ENCODE measurements around the gene UCN2.
"Not testable (repeated sequence)": the region's sequence is repeated elsewhere in the genome, so short reads cannot be mapped to it uniquely, and the experiment has no call there.

Gene UCN2

GRCh38 chr3:48532977-48533337 lies 30.6 kb downstream of the UCN2 start:
- H3K27ac ChIP-seq, result no peak overlapping the region
- TF ChIP-seq, protein P1, sequence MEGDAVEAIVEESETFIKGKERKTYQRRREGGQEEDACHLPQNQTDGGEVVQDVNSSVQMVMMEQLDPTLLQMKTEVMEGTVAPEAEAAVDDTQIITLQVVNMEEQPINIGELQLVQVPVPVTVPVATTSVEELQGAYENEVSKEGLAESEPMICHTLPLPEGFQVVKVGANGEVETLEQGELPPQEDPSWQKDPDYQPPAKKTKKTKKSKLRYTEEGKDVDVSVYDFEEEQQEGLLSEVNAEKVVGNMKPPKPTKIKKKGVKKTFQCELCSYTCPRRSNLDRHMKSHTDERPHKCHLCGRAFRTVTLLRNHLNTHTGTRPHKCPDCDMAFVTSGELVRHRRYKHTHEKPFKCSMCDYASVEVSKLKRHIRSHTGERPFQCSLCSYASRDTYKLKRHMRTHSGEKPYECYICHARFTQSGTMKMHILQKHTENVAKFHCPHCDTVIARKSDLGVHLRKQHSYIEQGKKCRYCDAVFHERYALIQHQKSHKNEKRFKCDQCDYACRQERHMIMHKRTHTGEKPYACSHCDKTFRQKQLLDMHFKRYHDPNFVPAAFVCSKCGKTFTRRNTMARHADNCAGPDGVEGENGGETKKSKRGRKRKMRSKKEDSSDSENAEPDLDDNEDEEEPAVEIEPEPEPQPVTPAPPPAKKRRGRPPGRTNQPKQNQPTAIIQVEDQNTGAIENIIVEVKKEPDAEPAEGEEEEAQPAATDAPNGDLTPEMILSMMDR (conservative IDR thresholded peaks at IDR 0.05), result no peak

- TF ChIP-seq, protein P1 (conservative IDR thresholded peaks at IDR 0.05), result no peak
These were observed 31.2 kb downstream of the UCN2 start for GRCh38 chr3:48532271-48532976.

DNA sequence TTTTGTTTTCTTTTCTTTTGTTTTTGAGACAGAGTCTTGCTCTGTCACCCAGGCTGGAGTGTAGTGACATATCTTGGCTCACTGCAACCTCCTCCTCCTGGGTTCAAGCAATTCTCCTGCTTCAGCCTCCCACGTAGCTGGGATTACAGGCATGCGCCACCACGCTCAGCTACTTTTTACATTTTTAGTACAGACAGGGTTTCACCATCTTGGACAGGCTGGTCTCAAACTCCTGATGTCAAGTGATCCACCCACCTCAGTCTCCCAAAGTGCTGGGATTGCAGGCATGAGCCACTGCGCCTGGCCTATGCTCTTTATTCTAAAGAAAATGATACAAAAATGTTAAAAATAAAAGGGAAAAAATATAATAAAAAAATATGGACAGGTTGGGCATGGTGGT lies 32.9 kb downstream of the UCN2 start:
- H3K27ac ChIP-seq, result not testable (repeated sequence)

More at GRCh38 chr3:48532271-48532976, 31.2 kb downstream of the UCN2 start:
- no peak overlapping the region for H3K27ac ChIP-seq

- TF ChIP-seq, protein P1 (conservative IDR thresholded peaks at IDR 0.05), result no peak
These were observed 34.8 kb downstream of the UCN2 start for GRCh38 chr3:48528754-48529153.

DNA sequence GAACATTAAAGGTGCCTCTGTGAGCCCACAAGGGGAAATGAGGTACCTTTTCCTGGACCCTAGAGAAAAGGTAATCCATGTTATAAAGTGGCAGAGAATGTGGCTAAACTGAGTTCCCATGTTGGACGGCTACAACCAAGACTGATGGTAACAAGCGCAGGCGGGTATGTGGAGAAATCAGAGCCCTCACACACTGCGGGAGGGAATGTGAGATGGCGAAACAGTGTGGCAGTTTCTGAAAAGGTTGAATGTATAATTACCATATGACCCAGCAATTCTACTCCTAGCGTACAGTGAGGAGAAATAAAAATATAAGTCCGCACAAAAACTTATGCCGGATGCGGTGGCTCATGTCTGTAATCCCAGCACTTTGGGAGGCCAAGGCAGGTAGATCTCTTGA lies 35.5 kb downstream of the UCN2 start:
- TF ChIP-seq, protein P1 (conservative IDR thresholded peaks at IDR 0.05), result no peak
- no peak overlapping the region for H3K27ac ChIP-seq

More at GRCh38 chr3:48528754-48529153, 34.8 kb downstream of the UCN2 start:
- no peak overlapping the region for H3K27ac ChIP-seq

DNA sequence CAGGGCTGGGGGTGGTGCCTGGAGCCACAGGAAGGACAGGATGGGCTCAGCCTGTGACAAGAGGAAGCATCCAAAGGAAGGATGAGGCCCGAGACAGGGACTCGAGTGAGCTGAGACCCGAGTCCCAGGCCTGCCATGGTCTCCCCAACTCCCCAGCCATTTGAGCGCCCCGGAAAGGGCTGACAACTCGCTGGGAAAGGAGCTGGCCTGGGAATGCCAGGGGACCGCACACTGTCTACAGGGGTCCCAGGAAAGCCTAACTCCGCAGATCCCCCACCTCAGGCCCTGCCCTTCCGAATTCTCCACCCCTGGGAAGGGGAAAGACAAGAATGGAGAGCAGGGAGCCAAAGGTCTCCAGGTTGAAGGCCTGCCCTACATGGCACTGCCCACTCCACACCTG lies 38.6 kb downstream of the UCN2 start:
- TF ChIP-seq, protein P1 (conservative IDR thresholded peaks at IDR 0.05), result no peak

GRCh38 chr3:48521635-48522034 lies 41.9 kb downstream of the UCN2 start:
- no peak overlapping the region for H3K27ac ChIP-seq
- TF ChIP-seq, protein P1 (conservative IDR thresholded peaks at IDR 0.05), result no peak

More for the DNA sequence above, 38.6 kb downstream of the UCN2 start:
- no peak overlapping the region for H3K27ac ChIP-seq

GRCh38 chr3:48519277-48519643 lies 44.3 kb downstream of the UCN2 start:
- no peak overlapping the region for H3K27ac ChIP-seq

More at GRCh38 chr3:48519277-48519643, 44.3 kb downstream of the UCN2 start:
- TF ChIP-seq, protein P1 (conservative IDR thresholded peaks at IDR 0.05), result no peak

Measured in VCaP (cell line).